ENCODE data around the gene SLC2A5.

The SLC2A5 gene

GRCh38 chr1:9088807-9089206, 19.4 kb upstream of the SLC2A5 start:
- DNase-seq, result no peak

GRCh38 chr1:9087411-9088125, 18.1 kb upstream of the SLC2A5 start:
- no peak for DNase-seq

DNA sequence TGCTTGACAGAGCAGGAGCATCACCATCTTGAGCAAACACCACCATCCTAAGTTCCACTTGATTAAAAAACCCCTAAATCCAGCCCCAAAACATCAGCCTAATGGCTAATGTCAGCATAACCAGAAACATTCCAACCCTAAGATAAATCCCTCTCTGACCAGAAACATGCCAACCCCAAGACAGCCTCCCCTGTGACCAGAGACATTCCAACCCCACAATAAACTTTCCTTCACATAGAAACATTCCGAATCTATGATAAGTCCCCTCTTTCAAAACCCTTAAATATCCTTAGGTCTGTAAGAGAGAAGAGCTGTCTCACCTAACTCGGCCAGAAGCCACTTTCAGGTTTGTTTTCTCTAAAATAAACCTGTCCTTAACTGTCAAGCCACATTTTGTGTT, 17.4 kb upstream of the SLC2A5 start:
- no peak for DNase-seq

GRCh38 chr1:9086045-9086444, 16.6 kb upstream of the SLC2A5 start:
- DNase-seq, result no peak

GRCh38 chr1:9085306-9085940, 16.0 kb upstream of the SLC2A5 start:
- no peak for DNase-seq

DNA sequence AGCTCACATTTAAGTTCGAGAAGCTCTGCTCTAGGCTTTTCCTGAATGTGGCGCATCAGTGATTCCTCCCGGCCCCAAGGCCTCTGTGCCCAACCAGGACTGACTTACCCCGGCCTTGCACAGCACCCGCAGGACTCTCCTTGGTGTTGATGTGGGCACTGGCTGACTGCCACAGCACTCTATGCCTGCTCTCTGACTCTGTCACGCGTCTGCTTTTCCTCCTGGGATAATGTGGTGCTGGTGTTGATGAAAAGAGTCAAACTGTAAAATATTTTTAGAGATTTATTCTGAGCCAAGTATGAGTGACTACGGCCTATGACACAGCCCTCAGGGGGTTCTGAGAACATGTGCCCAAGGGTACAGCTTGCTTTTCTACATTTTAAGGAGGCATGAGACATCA, 15.5 kb upstream of the SLC2A5 start:
- DNase-seq, result no peak

DNA sequence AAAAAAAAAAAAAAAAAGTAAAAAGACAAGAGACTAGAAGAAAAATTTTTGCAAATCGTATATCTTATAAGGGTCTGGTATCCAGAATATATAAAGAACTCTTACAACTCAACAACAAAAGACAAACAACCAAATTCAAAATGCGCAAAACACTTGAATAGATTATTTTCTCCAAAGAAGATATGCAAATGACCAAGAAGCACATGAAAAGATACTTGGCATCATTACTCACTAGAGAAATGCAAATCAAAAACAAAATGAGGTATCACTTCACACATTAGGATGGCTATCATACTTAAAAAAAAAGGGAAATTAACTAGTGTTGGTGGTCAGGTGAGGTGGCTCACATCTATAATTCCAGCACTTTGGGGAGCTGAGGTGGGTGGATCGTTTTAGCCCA, 12.0 kb upstream of the SLC2A5 start:
- DNase-seq, result no peak

DNA sequence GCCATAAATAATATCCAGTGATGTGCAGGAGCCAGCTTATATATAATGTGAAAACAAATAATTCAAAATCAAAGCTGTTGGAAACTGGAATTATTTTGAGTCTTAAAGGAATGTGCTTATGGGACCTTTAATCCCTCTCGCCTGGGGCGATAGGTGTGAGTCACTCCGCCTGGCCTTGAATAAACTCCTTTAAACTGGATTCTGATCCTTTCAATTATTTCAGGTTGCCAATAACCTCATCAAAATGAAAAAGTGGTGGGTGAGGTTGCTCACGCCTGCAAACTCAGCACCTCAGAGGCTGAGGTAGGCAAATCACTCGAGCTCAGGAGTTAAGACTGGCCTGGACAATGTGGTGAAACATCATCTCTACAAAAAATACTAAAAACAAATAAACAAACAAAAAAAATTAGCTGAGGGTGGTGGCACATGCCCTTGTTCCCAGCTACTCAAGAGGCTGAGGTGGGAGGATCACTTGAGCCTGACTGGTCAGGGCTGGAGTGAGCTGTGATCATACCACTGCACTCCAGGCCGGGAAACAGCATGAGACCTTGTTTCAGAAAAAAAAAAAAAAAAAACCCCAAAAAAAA, 11.4 kb upstream of the SLC2A5 start:
- no peak for DNase-seq

- DNase-seq, result no peak
Measured at GRCh38 chr1:9079988-9080704, 10.7 kb upstream of the SLC2A5 start.

DNA sequence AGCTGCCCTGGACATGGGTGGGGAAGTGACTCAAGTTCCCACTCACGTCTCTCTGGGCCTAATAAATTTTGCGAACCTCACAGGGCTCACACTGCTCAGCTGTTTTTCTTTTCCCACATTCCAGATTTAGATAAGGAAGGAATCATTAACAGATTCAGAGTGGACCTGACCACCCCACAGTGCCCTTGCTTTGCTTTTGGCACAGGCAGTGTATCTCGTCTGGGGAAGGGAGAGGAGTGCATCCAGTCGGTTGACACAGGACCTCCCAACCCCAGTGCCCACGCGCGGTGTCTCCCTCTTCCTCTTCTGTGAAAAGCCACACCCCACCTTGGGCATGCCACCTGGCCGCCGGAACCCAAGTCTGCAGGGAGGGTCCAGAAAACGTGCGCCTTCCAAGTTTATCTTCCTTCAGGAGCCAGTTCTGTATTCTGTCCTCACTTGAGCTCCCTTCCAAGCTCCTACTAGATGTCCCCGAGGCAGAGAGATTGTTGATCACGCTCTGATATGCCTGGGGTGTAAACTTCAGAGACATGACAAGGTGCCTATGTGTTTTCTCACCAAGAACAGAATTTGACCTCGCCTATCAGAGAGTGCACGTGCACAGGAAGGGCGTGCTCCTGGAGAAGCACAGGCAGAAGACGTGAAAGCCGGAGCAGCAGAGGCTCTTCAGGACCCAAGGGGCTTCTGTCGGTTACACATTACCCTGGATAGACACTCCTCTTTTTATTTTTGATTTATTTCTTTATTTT, 9.5 kb upstream of the SLC2A5 start:
- no peak for DNase-seq

GRCh38 chr1:9078015-9078751, 8.7 kb upstream of the SLC2A5 start:
- peak in 1 of 2 donors; percentile 15 for DNase-seq

- DNase-seq, result no peak
Measured at GRCh38 chr1:9075022-9075421, 5.6 kb upstream of the SLC2A5 start.

GRCh38 chr1:9073143-9073542, 3.7 kb upstream of the SLC2A5 start:
- DNase-seq, result no peak

DNA sequence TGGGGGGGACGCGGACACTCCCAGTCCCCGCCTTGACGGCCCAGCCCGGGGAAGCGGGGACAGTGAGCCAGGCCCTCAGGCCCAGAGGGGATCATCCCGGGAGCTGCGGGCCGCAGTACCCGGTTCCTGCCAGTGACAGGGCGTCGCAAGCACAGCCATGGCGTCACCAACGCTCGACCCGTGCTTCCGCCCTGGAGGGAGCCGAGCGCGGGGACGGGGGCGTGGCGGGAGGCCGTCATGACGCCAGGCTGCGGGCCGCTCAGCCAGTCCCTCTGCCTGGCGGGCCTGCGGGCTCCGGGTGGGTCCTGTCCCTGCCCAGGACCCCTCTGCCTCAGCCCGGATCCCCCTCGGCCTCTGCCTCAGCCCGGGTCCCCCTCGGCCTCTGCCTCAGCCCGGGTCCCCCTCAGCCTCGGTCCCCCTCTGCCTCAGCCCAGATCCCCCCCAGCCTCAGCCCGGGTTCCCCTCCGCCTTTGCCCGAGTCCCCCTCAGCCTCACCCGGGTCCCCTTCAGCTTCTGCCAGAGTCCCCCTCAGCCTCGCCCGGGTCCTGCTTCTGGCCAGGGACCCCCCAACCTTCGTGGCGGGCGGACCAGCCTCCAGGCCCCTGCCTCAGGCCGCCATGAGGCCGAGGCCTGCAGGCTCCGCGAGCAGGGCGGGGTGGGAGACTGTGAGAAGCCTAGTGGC, 2.3 kb upstream of the SLC2A5 start:
- no peak for DNase-seq

GRCh38 chr1:9070486-9070885, 1.1 kb upstream of the SLC2A5 start:
- DNase-seq, result no peak

GRCh38 chr1:9068981-9069325, 482 bp downstream of the SLC2A5 start:
- no peak for DNase-seq

GRCh38 chr1:9066945-9067807, 2.3 kb downstream of the SLC2A5 start:
- peak in 1 of 2 donors; percentile 51 for DNase-seq

- no peak for DNase-seq
Measured at GRCh38 chr1:9065213-9065751, 4.2 kb downstream of the SLC2A5 start.

DNA sequence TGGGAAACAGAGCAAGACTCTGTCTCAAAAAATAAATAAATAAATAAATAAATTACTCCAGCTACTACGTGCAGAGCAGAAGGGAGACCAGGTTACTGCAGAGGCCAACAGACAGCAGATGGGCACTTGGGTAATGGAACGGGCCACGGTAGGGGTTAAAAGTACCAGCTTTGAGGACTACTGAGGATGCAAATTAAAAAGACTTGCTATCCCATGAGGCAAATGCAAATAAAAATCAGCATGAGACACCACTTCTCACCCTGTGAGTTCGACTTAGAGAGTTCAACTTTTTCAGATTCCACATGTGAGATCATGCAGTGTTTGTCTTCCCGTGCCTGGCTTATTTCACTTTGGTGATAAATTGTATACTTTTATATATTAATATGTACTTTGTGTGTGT, 6.6 kb downstream of the SLC2A5 start:
- DNase-seq, result no peak

- DNase-seq, result no peak
Measured at GRCh38 chr1:9062021-9062471, 7.4 kb downstream of the SLC2A5 start.

Data from CD4-positive, alpha-beta T cell treated with Interleukin-4 for 1 hour (primary cell).